GM18517 (cell line): Measurements from ENCODE around the gene AFG1L.

Experiments
- ATAC-seq: cut with Tn5 transposase; IDR thresholded peaks from one replicate; pipeline ENCODE4 v1.9.1; 2021; ENCODE audit warnings: mild to moderate bottlenecking, moderate library complexity; ENCODE audit not compliant: unreplicated experiment

The AFG1L gene

GRCh38 chr6:108568551-108569305 lies 273.9 kb downstream of the AFG1L start:
- no peak for ATAC-seq

- no peak for ATAC-seq
Measured at GRCh38 chr6:108570517-108570916, 275.7 kb downstream of the AFG1L start.

GRCh38 chr6:108574457-108575141 lies 279.7 kb downstream of the AFG1L start:
- ATAC-seq: no peak
